HuH-7 (cell line): ENCODE results near the gene EHBP1L1.
A peak's percentile ranks its signal among the peaks of the same experiment; 100 is the strongest.

ENCODE experiments used
- DNase-seq: peaks from one replicate; pipeline ENCODE4 v3.0.0; 2011; ENCODE audit warnings: low spot score

Gene EHBP1L1

DNA sequence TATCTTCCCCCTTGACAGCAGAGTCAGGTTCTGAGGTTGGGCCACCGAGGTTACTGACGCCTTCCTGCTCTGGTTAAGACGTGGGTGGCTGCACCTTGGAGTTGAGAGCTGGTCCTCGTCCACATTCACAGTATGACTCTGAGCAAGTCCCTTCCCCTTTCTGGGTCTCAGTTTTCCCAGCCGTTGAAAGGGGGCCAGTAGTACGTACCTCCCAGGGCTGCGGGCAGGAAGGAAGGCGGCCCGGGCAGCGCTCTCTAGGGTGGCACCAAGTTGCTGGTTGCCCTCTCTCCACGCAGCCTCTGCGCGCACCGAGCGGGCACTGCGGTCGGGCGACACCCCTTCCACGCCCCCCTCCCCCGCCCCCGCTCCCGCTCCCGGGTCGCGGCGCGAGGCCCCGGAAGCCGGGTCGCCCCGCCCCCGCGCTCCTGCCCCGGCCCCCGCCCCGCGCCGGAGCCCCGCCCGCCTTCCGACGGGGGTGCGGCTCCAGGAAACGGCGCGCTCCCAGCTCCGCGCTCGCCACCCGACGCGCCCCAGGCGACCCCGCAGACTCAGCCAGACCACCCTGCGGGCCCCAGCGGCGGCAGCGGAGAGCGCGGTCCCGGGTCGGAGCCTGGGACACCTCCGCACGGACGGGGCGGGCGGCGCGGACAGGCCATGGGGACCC, at the start of gene EHBP1L1:
TSS of gene EHBP1L1 (plus strand) at position 486 of the 664 bp plus-strand sequence. CDS start 250 bp downstream, outside the sequence.
- peak; percentile 67 for DNase-seq

DNA sequence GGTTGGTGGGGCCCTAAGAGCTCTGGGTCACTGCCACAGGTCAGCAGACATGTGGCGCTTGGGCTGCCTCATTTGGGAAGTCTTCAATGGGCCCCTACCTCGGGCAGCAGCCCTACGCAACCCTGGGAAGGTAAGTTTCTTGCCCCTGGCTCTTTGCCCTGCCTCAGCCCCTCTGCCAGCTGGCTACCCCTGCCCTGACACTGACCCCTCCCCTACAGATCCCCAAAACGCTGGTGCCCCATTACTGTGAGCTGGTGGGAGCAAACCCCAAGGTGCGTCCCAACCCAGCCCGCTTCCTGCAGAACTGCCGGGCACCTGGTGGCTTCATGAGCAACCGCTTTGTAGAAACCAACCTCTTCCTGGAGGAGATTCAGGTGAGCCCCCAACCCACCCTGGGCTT, 49.1 kb upstream of the EHBP1L1 start:
- DNase-seq, result no peak

DNA sequence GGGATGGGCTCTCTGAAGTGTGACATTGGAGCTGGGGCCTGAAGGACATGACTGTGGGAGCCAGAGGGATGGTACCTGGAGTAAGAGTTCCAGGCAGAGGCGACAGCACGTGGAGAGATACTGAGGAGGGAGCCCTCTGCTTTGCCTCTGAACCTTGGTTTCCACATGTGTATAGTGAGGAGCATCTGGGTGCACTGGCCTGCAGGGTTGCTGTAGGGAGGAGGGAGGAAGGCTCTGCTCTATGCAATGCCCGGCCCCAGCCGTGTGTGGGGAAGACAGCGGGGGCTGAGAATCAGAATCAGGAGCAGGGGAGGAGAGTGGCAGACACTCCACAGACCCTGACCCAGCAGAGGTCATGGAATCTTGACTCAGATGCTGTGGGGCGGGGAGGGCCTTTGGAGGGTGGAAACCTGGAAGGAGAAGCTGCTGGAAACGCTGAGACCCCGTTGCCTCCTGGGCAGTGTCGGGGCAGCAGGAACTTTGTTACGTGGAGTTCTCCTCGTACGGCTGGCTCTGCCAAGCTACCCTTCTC, 47.0 kb upstream of the EHBP1L1 start:
- DNase-seq, result no peak

DNA sequence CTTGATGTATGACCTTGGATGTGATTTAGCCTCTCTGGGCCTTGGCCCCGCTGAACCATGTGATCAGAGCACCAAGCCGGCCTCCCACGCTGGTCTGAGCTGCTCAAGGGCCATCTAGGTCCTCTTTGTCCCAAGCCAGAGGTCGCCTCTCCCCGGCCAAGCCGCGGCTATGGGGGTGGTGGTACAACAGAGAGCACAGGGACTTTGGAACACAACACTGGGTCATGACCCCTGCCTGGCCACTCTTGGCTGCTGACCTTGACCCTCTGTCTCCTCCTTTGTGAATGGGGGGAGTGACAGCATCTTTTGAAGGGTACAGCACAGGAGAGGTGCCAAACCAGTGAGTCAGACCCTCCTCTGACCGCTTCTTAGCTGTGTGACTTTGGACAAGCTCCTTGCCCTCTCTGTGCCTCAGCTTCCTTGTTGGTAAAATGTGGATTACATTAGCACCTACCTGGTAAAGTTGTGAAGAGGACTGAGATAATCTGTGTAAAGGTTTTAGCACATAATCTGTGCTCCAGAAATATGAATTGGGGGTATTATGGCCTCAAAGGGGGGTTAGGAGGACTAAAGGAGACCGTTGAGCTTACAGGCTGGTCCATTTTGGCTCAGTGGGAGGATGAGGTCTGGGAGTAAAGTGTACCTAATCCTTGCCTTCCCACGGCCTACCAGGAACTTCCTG, 46.2 kb upstream of the EHBP1L1 start:
- DNase-seq, result no peak

DNA sequence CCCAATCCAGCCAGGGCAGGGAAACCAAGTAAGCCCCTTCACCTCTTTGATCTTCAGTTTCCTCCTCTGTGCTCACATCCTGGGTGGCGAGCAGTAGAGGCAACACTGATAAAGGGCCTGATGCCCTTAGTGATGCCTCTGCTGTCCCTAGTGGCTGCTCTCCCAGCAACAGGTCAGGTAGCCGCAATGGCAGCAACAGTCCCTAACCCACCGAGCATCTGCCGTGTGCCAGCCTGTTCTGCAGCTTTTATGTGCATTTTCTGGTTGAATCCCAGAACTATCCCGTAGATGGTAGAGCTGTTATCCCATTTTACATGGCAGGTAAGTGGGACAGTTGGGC, 45.7 kb upstream of the EHBP1L1 start:
- no peak for DNase-seq

DNA sequence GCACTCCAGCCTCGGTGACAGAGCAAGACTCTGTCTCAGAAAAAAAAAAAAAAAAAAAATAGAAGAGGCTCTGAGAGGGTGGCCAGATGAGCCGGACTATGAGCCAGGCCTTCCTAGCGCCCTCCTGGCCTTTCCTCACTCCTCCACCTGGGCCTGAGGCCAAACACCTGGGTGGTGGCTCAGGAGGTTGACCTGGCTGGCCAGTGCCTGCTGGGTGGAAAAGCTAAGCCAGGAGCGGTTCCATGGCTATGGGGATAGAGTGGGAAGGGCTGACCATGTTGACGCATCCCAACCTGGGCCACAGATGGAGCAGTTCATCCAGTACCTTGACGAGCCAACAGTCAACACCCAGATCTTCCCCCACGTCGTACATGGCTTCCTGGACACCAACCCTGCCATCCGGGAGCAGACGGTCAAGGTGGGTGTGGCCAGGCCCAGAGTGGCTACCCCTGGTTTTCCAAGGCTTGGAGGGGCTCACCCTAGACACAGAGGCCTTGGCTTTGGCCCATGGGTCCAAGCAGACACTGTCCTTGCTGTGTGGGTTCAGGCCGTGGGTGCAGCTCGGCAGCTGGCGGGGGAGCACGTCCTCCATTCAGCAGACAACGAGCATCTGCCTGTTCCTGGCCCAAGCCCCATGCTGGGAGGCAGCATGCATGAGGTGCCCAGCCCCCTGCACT, 43.3 kb upstream of the EHBP1L1 start:
- no peak for DNase-seq

DNA sequence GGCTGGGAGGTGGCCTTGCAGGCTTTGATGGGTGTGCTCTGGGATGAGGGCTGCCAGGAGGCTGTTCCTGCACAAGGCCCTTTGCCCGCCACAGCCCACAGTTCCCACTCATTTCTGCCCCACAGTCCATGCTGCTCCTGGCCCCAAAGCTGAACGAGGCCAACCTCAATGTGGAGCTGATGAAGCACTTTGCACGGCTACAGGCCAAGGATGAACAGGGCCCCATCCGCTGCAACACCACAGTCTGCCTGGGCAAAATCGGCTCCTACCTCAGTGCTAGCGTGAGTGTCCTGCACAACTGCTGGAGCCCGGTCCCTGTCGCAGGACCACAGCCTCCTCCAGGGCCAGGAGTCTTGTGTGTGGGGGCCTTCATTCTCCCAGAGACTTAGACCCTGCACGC, 40.8 kb upstream of the EHBP1L1 start:
- no peak for DNase-seq

DNA sequence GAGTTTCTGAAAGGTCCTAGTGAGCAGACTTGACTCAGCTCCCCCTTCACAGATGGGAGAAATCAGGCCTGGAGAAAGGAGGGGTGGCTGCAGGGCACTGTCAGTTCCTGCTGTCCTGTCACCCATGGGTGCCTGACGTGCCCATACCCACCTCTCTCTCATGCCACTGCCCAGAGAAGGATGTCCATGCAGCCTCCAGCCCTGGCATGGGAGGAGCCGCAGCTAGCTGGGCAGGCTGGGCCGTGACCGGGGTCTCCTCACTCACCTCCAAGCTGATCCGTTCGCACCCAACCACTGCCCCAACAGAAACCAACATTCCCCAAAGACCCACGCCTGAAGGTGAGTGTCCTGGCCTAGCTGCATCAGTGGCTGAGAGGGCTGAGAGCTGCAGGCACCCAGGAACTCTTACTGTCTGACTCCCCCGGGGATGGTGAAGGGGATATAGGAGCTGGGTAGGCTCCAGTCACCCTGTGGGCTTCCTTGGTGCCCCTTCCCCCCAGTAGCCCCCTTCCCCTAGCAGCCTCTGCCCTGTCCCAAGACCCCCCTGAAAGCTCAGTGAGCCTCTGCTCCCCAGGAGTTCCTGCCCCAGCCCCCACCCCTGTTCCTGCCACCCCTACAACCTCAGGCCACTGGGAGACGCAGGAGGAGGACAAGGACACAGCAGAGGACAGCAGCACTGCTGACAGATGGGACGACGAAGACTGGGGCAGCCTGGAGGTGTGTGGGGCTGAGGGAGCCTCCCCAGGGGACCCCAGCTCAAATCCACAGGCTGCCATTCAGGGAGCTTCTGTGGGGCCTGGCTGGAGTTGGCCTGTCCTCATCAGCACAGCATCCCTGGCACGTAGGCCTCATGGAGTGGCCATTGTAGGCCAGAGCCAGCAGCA, 39.2 kb upstream of the EHBP1L1 start:
- no peak for DNase-seq

DNA sequence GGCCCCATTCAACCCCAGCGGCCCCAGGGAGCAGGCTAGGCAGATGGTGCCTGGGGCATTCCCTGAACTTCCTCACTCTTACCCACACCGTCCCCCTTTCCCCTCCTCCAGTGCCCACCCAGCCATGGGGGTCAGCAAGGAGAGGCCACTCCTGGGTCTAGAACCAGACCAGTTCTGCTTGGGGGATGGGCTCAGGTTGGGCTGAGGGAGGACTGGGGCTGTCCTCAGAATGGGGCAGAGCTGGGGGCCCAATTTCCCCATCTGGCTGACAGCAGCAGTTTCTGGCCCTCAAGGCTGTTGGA, 38.6 kb upstream of the EHBP1L1 start:
- no peak for DNase-seq

DNA sequence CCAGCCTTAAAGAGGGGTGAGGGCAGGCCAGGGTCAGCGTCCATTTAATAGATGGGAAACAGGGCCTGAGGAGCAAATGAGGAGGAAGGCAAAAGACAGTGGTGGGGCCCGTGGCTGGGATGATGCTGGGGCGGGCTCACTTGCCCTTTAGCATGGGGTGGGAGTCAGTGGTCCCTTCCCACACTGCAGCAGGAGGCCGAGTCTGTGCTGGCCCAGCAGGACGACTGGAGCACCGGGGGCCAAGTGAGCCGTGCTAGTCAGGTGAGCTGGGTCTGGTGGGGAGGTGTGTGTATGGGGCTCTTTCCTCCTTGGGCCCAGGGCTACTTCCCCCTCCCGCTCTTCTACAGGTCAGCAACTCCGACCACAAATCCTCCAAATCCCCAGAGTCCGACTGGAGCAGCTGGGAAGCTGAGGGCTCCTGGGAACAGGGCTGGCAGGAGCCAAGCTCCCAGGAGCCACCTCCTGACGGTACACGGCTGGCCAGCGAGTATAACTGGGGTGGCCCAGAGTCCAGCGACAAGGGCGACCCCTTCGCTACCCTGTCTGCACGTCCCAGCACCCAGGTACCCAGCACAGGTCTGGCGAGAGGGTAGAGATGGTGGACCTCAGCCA, 38.1 kb upstream of the EHBP1L1 start:
- no peak for DNase-seq

DNA sequence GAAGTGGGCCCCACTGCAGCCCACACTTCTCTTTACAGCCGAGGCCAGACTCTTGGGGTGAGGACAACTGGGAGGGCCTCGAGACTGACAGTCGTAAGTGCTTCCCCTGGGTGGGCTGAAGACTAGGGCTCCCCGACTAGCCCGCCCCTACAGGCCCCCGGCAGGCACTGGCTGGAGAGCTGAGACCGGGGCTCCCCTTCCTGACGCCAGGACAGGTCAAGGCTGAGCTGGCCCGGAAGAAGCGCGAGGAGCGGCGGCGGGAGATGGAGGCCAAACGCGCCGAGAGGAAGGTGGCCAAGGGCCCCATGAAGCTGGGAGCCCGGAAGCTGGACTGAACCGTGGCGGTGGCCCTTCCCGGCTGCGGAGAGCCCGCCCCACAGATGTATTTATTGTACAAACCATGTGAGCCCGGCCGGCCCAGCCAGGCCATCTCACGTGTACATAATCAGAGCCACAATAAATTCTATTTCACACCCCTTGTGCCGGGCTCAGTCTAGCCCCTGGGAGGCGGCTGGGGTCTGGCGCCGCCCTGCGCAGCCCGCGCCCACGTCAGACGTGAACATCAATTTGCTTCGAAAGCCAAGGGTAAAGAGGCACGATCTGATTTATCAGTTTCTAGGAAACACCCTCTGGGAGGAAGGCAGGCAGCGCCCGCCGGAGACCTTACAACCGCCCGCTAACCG, 37.5 kb upstream of the EHBP1L1 start:
- DNase-seq, result no peak

DNA sequence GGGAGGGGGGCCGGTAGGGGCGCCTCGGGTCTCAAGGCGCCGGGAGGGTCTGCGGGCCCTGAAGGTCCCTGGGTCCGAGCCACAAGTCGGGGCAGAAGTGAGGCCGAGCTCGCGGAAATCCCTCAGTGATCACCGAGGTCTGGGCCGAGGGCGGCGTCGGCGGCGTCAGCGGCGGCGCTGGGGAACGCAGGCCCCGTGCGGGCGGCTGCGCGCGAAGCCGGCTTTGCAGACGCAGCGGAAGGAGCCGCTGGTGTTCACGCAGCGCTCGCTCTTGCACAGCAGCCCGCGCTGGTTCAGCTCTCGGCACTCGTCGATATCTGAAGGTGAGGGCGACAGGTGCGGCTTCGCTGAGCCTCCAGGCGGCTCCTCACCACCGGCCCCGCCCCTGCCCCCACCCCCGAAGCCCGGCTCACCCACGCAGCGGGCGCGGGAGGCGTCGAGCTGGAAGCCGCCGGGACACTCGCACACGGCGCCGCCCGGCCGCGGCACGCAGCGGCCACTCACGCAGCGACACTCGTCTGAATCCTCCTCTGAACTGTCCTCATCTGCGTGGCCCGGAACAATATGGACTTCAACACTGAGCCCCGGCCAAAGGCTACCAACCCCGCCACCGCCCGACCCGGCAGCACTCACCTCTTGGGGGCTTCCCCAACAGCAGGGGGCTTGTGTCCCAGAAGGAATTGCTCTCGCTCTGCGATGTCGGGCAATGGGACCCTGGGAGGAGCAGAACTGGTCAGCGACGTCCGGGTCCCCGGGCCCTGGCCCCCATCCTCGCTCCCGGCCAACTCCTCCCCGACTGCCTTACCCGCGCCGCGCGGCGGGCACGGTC, 36.7 kb upstream of the EHBP1L1 start:
- DNase-seq, result no peak

DNA sequence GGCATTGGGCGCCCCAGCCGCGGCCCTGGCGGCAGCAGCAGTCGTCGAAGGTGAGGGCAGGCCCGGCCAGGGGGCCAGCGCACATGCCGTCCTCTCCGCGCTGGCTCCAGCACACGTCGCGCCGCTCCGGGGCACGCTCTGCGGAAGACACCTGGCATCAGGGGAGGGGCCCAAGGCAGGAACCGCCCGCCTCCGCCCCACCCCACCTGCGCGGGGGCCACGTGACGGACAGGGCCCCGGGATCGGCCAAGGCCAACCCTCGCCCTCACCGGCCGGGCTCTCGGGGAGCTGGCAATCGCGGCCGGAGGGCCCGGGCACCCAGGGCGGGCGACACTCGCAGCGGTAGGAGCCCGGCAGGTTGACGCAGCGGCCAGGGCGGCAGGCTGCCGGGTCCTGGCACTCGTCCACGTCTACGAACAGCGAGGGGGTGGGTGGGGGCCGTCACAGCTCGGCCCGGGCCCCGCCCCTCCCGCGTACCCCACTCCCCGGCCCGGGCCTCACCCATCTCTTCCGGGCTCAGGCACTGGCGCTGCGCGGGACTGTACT, 36.0 kb upstream of the EHBP1L1 start:
- no peak for DNase-seq

DNA sequence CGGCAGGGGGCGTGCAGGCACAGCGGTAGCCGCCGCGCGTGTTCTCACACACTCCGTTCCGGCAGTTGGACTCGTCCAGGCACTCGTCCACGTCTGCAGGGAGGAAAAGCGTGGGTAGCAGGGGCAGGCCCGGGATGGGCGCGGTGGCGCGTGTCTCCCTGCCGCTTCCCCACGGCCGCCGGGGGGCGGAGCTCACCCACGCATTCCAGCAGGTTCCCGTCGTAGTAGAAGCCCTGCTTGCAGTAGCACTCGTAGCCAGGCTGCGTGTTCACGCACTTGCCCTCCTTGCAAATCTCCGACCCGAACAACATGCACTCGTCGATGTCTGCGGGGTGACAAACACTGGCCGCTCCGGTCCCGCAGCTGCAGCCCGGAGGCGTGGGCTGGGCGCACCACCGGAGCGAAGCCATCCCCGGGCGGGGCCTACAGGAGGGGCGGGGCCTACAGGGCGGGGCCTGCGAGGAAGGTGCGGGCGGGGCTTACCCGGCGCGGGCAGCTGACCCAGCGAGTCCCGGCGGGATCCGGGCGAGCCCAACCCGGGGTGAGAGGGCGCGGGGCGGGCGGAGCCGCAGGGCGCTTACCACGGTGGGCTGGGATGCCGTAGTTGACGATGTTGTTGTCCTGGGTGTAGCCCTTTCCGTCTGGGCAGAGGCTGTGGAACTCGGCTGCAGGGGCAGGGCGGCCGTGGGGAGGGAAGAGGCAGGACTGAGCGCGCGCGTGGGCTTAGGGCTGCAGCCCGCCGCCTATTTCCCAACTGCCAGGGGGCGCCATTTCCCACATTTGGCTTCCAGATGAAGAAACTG, 35.4 kb upstream of the EHBP1L1 start:
- peak; percentile 82 for DNase-seq

DNA sequence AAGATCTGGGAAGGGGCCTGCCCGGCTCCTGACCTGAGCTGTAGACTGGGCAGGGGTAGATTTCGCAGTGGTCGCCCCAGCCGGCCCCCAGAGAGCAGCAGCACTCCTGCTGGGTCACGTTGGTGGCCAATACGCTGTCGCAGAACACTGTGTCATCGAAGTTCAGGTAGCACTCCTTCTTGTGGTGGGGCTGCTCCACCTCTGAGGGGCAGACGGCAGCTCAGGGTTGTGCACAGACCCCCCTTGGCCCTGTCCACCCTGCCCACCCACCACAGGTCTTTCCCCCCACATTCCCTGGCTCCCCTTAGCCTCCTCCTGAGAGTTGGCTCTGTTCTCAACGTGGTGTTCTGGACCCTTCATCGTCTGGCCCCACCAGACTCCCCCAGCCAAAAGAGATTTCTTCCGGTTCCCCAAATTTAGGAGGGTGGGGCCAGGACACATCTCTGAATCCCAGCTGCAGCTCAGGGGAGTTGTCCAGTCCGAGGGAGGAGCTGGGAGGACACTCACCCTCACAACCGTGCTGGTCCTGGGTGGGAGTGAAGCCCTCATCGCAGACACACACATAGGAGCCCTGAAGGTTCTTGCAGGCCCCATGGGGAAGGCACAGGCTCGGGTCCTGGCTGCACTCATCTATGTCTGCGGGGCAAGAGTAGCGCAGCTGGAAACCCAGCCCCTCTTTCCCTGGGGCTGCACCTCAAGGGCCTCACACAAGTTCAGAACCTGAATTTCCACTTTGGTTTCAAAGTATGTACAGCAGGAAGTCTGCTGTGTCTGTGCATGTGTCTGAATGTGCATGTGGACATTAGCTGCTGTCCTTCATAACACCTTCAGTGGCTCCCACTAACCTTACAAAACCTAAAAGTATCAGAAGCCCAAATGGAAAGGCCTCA, 34.5 kb upstream of the EHBP1L1 start:
- no peak for DNase-seq

DNA sequence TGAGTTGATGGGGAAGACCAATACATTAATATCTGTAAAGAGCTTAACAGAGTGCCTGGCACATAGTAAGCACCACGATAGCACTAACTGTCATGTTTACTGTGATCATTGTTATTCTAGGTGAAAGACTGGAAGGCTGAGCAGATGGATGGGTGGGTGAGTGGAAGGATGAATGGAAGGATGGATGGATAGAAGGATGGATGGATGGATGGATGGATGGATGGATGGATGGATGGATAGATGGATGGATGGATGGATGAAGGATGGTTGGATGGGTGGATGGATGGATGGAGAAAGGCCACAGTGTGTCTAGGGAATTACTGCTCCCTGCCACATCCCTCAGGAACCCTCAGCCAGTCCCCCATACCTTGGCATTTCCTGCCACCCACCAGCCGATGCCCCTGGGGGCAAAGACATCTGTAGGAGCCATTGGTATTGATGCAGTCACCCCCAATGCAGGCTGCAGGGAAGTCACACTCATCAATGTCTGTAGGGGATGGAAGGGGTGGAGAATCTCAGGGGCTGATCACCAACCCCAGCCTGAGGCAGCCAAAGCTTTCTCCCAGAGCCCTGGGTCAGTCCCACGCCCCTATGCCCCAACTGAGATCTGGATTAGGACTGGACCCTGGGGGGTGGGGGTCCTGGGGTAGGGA, 33.0 kb upstream of the EHBP1L1 start:
- DNase-seq, result no peak

DNA sequence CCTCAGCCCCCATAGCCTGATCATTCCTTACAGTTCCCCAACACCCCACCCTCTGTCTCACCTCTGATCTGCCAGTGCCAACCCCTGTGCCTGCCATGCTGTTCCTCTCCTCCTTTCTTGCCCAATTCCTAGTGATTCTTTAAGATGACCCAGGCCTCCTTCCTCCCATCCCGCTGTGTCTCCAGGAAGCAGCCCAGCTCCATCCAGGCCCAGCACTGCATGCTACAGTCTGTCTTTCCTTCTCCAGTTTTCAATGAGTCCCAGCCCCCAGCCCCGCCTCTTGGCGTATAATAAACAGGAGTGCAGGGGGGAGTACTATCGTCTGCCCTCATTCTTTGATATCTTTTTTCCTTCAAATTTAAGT, 30.0 kb upstream of the EHBP1L1 start:
- no peak for DNase-seq
